Measurements from ENCODE around the gene UROC1. TPM values are rescaled to one million over a fixed set of nuclear protein-coding genes. Genes with fewer than 3 reads are reported as not detected.

UROC1 gene
- total and polyA plus RNA-seq, 8 donors, result 0.09 TPM; not detected in 7

DNA sequence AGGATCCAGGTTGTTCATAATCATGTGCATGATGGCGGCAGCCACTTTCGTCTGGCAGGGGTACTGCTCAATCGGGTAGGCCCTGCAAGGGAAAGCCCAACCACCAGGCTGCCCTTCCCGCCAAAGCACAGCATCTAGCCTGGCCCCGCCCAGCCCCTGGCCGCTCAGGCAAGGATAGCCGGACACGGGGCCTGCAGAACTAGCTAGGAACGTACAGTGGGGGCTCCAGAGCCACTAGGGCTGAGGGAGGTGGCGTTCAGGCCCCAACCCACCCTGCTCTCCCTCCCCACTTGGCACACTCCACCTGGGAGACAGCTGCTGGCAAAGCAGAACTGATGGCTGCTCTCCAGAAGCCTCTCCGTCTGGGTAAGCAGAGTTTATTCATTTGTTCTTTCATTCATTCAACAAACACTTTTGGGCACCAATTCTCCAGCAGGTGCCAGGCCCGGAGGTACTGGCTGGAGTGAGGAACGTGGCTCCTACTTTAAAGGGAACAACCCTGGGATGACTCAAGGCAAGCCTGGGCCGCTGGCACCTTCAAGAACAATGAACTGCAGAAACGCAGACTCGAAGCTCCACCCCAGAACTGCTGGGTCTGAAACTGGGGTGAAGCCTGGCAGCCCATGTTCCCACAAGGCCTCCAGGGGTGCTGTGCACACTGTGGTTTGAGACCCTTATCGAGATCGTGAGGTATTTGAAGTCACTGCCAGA, 7.8 kb downstream of the UROC1 start:
- DNase-seq (peak in 2 of 6 donors; percentile 9 to 36), ATAC-seq (no peak), FAIRE-seq (no peak)
- intact Hi-C loops (cut with DNase I), result no loop called here
- TF ChIP-seq, protein P1, sequence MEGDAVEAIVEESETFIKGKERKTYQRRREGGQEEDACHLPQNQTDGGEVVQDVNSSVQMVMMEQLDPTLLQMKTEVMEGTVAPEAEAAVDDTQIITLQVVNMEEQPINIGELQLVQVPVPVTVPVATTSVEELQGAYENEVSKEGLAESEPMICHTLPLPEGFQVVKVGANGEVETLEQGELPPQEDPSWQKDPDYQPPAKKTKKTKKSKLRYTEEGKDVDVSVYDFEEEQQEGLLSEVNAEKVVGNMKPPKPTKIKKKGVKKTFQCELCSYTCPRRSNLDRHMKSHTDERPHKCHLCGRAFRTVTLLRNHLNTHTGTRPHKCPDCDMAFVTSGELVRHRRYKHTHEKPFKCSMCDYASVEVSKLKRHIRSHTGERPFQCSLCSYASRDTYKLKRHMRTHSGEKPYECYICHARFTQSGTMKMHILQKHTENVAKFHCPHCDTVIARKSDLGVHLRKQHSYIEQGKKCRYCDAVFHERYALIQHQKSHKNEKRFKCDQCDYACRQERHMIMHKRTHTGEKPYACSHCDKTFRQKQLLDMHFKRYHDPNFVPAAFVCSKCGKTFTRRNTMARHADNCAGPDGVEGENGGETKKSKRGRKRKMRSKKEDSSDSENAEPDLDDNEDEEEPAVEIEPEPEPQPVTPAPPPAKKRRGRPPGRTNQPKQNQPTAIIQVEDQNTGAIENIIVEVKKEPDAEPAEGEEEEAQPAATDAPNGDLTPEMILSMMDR (IDR thresholded peaks at IDR 0.05), result no peak
- no peak overlapping the region for H3K27ac ChIP-seq
- 58 to 64% methylated on average over 18 of the region's 18 CpGs for WGBS, 2 donors
- no peaks in the 10 kb centered on the region for H3K9me3 ChIP-seq
- no peaks in the 10 kb centered on the region for H3K27me3 ChIP-seq
- H3K36me3 ChIP-seq, result no peaks in the 10 kb centered on the region
- no peak overlapping the region for H3K4me3 ChIP-seq
- H3K4me1 ChIP-seq, result no peaks in the 10 kb centered on the region

DNA sequence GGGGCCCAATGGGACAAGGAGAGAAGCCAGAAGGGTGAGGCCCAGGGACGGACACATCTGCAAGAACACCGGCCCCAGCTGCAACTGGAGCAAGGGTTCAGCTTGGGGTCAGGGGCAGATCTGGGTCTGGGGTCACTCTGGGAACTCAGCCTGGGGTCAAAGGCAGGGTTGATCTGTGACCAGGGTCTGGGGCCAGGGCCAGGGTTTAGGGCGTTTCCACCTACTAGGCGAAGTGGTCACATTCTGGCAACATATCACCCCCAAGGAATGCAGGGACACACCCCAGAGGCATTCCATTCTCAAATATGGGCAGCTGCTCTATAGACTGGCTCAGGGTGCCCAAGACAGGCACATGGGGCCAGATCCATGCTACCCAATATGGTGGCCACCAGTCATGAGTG, 9.0 kb downstream of the UROC1 start:
- Histone ChIP-seq H3K4me3 (no peak overlapping the region), H3K27ac (no peak overlapping the region), H3K36me3 (no peaks in the 10 kb centered on the region), H3K27me3 (no peaks in the 10 kb centered on the region), H3K9me3 (no peaks in the 10 kb centered on the region), H3K4me1 (no peaks in the 10 kb centered on the region)
- WGBS, 2 donors, result 93 to 96% methylated on average over 4 of the region's 4 CpGs
- TF ChIP-seq, protein P1 (IDR thresholded peaks at IDR 0.05), result no peak
- no peak for FAIRE-seq
- peak in 1 of 6 donors; percentile 42 for DNase-seq
- intact Hi-C loops (cut with DNase I), result no loop called here
- no peak for ATAC-seq

DNA sequence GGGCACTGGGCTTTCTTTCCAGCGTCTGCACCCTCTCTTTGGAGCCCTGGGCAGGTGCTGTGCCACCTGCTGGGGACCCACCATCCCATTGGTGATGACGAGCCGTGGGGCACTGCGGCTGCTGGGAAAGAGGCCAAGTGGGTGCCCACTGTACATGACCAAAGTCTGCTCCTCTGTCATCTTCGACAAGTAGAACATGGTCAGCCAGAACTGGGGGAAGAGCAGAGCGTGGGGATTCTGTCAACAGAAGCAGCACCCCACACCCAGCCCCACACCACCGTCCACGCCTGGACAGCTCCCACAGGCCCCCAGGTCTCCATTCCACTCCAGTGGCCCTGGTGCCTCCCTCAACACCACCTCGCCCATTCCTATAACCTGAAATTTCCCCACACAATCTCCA, 9.7 kb downstream of the UROC1 start:
- DNase-seq, result peak in 1 of 6 donors; percentile 29
- TF ChIP-seq, protein P1 (IDR thresholded peaks at IDR 0.05), result no peak
- H3K36me3 ChIP-seq, result no peaks in the 10 kb centered on the region
- no peaks in the 10 kb centered on the region for H3K4me1 ChIP-seq
- H3K4me3 ChIP-seq, result no peak overlapping the region
- intact Hi-C loops (cut with DNase I), result no loop called here
- H3K27ac ChIP-seq, result no peak overlapping the region
- no peak for FAIRE-seq
- 75 to 83% methylated on average over 9 of the region's 9 CpGs for WGBS, 2 donors
- no peaks in the 10 kb centered on the region for H3K27me3 ChIP-seq
- H3K9me3 ChIP-seq, result no peaks in the 10 kb centered on the region
- no peak for ATAC-seq

DNA sequence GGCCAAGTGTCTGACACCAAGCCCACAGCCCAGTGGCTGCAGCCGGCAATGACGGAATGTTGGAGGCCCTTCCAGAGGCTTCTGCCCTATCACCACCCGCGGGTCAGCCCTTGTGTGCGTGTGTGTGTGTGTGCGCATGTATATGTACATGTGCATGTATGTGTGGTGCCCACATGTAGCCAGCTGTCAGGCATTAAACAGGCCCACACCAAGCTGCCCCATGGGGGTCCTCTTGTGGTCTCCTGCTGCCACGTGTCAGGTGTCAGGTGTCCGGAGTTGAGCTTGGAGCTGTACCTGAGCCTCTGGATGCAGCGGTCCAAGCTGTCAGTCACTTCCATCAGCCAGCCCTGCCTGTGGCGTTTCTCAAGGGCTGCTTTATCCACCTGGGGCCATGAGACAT, 13.9 kb downstream of the UROC1 start:
- TF ChIP-seq, protein P1 (IDR thresholded peaks at IDR 0.05), result no peak
- no peaks in the 10 kb centered on the region for H3K27me3 ChIP-seq
- no peak for FAIRE-seq
- peak in 1 of 6 donors; percentile 36 for DNase-seq
- ATAC-seq, result no peak
- H3K9me3 ChIP-seq, result no peaks in the 10 kb centered on the region
- intact Hi-C loops (cut with DNase I), result no loop called here
- no peaks in the 10 kb centered on the region for H3K4me1 ChIP-seq
- no peak overlapping the region for H3K4me3 ChIP-seq
- H3K36me3 ChIP-seq, result no peaks in the 10 kb centered on the region
- H3K27ac ChIP-seq, result no peak overlapping the region
- 75 to 82% methylated on average over 10 of the region's 10 CpGs for WGBS, 2 donors

DNA sequence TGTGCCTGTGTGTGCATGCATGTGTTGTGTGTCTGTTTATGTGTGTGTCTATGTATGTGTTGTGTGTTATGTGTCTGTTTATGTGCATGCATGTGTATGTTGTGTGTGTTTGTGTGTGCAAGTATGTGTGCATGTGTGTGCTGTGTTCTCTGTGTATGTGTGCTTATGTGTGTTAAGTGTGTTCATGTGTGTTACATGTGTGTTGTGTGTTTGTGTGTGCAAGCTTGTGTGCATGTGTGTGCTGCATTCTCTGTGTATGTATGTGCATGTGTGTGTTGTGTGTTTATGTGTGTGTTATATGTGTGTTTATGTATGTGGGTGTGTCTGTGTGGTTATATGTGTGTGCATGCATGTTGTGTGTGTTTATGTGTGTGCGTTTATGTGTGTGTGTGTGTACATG, 14.9 kb downstream of the UROC1 start:
- Histone ChIP-seq H3K4me1 (no peaks in the 10 kb centered on the region), H3K36me3 (no peaks in the 10 kb centered on the region), H3K4me3 (no peak overlapping the region), H3K27ac (no peak overlapping the region), H3K9me3 (no peaks in the 10 kb centered on the region), H3K27me3 (no peaks in the 10 kb centered on the region)
- intact Hi-C loops (cut with DNase I), result no loop called here
- no peak for ATAC-seq
- WGBS, 2 donors, result 64 to 83% methylated on average over 1 of the region's 1 CpG
- no peak for FAIRE-seq
- TF ChIP-seq, protein P1 (IDR thresholded peaks at IDR 0.05), result no peak
- DNase-seq, result no peak
